Frontal cortex (tissue), 4 donors: ENCODE measurements around the gene SMARCA2. TPM values are rescaled to one million over a fixed set of nuclear protein-coding genes. Genes with fewer than 3 reads are reported as not detected.
A peak's percentile ranks its signal among the peaks of the same experiment; 100 is the strongest.
"Not testable (repeated sequence)": the region's sequence is repeated elsewhere in the genome, so short reads cannot be mapped to it uniquely, and the experiment has no call there.

ENCODE experiments used
- DNase-seq, 2 donors: peaks; one replicate each; pipeline ENCODE4 v3.0.0; 2012; ENCODE audit warnings: low spot score in 2 of 2
- FAIRE-seq: peaks from 2 replicates; lab custom pipeline; 2012; peaks lifted over from hg19 to GRCh38; lab: Jason Lieb, UNC
- total RNA-seq: library from RNA; depleted of rRNA; stranded (reverse); fragments of >200 nt; gene quantifications from one replicate; pipeline ENCODE4 v1.2.3, GENCODE V29; 2014
- donor health status: control.
- donor health status: control.
- donor health status: control.

The SMARCA2 gene
- total RNA-seq, 1 donor from 2014 or later = 227 TPM

GRCh38 chr9:2128618-2129017, 113.5 kb downstream of the SMARCA2 start:
- FAIRE-seq = no peak
- DNase-seq = no peak

- no peak for DNase-seq
- FAIRE-seq = no peak
These were observed 115.8 kb downstream of the SMARCA2 start for GRCh38 chr9:2130941-2131340.

GRCh38 chr9:2132484-2133082, 117.4 kb downstream of the SMARCA2 start:
- FAIRE-seq (no peak), DNase-seq (peak; percentile 3 to 16)

GRCh38 chr9:2134391-2134790, 119.2 kb downstream of the SMARCA2 start:
- DNase-seq (no peak), FAIRE-seq (no peak)

- DNase-seq (no peak), FAIRE-seq (no peak)
These were observed 123.5 kb downstream of the SMARCA2 start for GRCh38 chr9:2138646-2139045.

- FAIRE-seq (no peak), DNase-seq (no peak)
These were observed 125.6 kb downstream of the SMARCA2 start for GRCh38 chr9:2140600-2141223.

DNA sequence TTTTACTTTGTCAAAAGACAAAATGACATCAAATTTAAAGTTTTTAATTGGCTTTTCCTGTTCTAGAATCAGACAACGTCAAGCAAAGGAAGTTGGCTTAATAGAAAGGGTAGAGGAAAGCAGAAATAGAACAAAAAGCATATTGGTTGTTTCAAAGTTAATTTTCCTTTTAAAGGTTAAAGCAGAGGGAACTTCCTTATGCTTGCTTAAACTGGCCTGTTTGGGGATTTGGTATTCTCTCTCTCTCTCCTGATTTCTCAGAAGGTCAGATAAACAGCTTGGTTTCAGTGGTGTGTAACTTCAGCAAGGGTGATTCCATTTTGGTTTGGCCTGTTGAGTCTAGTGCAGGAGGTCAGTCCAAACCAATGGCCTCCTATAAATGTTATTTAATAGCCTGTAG, 127.1 kb downstream of the SMARCA2 start:
- no peak for DNase-seq
- no peak for FAIRE-seq

GRCh38 chr9:2144619-2145018, 129.5 kb downstream of the SMARCA2 start:
- FAIRE-seq = no peak
- DNase-seq = no peak

DNA sequence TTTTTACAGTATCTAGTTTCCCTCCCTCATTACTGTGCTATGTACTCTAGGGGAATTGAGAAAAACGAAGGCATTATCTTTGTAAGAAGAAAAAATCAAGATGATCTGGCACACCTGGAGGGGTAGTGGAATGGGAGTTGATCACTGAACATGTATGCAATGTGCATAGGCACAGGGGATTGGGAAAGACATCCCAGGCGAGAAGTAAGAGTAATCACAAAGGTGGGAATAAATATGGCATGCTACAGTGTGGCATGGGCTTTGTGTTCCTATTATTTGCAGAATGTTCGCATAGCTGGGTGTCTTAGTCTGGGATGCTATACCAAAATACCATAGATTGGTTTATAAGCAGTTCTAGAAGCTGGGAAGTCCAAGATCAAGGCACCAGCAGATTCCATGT, 130.6 kb downstream of the SMARCA2 start:
- FAIRE-seq (no peak), DNase-seq (no peak)

DNA sequence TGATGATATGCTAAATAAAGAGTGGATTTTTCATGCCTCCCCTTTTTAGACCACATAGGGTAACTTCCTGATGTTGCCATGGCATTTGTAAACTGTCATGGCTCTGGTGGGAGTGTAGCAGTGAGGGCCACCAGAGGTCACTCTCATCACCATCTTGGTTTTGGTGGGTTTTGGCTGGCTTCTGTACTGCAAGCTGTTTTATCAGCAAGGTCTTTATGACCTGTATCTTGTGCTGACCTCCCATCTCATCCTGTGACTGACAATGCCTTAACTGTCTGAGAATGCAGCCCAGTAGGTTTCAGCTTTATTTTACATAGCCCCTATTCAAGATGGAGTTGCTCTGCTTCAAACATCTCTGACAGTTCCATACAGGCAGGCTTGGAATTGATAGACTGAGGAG, 131.6 kb downstream of the SMARCA2 start:
- not testable (repeated sequence) for FAIRE-seq, DNase-seq

DNA sequence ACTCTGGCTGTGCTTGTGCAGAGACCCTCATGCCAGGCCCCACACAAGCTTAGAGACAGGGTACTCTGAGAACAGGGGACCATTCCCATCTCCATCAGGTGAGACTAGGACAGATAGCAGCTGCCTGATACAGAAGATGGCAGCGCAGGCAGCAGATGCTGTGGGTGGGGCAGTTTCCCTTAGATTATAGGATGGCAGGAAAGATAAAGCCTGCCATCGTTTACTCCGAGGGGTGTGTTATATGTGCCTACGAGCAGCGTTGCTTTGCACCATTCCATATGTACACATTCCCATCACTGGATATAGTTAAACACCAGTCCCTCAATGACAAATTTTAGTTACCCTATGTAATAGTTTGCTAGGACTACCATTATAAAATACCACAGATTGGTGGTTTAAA, 135.2 kb downstream of the SMARCA2 start:
- DNase-seq (no peak), FAIRE-seq (no peak)

GRCh38 chr9:2151171-2151570, 136.0 kb downstream of the SMARCA2 start:
- FAIRE-seq = no peak

DNA sequence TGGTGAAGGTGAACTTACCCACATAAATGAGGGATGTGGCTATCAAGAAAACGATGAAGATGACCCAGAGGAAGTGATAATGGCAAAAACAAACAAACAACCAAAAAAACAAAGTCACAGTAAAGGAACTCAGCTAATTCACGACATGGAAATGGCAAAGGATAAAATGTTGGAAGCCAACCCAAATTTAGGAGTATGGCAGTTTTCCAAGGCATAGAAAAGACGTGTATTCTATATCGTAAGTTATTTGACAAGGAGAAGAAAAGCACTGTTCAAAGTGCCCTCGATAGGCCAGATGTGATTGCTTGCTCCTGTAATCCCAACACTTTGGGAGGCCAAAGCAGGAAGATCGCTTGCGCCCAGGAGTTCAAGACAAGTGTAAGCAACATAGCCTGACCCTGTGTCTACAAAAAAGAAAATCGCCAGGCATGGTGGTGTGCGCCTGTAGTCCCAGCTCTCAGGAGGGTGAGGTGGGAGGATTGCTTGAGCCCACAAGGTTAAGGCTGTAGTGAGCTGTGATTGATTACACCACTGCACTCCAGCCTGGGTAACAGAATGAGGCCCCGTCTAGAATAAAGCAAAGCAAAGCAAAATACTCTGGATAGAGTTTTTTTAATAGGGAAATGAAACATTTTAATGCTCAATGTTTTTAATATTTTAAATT, 138.0 kb downstream of the SMARCA2 start:
- no peak for DNase-seq
- no peak for FAIRE-seq

More at GRCh38 chr9:2151171-2151570, 136.0 kb downstream of the SMARCA2 start:
- DNase-seq = no peak

DNA sequence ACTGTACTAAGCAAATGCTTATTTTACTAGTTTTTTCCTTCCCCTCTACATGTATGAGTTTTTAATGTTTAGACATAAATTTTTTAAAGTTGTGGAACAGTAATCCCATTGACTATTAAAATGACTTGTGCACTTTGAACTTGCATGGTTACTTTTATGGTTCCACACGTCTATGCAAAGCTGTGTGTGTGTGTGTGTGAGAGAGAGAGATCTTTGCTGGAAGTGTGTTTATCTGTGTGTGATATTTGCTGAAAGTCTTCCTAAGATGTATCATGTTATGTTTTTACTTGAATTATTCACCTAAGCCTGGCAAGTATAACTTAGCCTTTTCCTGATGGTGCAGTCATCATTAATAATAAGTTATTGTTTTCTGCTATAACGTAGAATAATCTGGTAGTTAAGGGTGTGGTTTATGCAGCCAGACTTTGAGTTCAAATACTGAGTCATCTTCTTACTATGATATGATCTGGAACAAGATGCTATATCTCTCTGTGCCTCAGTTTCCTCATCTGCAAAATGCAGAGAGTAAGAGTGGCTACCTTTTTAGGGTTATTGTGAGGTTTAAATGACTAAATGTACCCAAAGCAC, 138.6 kb downstream of the SMARCA2 start:
- FAIRE-seq = no peak
- no peak for DNase-seq

DNA sequence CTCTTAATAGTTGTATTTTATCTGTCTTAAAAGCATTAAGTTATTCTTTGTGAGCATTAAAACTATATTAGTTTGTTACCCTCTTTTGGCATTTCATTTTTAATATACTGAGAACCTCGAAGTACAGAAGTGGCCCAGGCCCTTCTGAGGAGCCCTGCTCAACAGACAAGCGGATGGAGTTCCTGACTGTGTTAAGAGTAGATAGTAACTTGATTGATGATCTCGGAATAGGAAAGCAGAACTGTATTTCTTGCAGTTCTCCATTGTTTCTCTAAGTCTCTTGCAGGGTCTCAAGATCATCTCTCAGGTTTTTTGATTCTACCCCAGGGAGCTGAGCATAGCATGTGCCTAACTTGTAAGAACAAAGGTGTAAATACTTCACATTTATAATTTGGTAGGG, 139.6 kb downstream of the SMARCA2 start:
- DNase-seq (no peak), FAIRE-seq (no peak)

DNA sequence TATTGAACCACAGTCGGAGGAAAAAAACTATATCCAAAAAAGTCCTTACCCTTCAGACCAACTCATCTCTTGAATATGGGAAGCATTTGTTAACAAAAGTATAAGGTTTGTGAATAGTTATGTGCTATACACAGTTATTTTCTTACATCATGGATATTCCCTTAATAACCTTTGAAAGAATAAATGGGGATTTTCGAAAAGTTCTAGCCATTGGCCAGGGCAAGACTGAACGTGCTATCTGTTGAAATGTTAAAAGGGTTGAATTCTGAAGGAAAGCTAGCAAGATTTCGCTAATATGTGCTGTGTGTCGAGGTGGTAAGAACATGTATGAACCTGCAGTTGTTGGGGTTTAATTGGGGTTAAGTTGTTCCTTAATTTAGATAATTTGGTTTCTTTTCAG, 140.8 kb downstream of the SMARCA2 start:
- FAIRE-seq (no peak), DNase-seq (no peak)

DNA sequence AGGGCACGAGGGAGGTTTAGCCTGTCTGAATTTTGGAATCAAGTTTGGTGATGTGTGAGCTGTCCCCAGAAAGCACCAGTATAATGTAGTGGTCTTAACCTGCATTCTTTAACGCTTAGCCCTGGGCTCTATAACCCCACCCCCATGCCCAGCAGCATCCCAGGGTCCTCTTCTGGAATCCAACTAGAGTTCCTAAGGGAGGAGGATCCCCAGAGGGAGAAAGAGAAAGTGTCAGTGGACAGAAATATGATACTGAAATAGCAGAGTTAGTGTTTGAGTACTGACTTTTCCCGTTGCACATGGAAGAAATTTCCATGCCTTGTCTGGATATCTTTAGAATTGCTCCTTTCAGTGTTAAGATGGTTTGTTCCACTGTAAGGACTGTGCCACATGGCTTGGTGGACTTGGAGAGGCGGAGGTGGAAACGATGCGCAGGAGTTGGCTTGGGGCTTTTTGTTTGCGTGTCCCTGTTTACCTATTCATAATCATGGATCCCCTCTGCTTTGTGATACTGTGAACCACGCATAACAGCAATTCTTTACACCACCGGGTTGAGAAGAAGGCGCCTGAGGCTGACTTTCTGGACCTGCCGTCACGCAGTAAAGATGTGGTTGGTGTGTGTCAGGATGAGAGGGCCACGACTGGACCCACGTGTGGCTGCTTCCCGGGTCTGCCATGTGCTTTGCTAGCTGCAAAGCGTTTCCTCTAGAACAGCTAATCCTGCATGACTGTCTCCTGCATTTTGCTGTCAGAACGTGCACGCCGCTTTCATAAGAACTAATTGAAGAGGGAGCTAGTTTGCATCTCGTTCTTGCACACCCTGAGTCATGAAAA, 142.3 kb downstream of the SMARCA2 start:
- FAIRE-seq (no peak), DNase-seq (no peak)

DNA sequence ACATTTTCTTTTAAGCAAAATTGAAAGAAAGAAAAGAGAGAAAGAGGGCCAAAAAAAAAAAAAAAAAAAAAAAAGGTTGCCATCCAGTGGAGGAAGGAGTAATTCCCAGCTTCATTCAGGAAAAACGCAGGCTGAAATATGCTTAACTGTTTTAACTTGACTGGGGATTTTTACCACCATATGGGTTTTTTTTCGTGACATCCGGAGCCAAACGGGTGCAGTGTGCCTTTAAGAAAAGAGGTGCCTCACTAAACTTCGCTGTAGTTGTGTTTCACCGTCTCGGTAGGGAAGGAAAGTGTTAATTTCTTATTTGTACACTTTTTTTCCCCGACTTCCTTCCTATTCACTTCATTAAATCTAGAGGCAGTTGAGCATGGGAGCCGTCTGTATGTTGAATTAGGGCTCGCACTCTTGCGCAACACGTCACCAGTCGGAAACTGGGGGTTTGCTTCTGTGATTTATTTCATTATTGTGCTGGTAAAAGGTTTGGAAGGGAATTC, 143.0 kb downstream of the SMARCA2 start:
- no peak for DNase-seq
- no peak for FAIRE-seq

- no peak for DNase-seq
- no peak for FAIRE-seq
These were observed 143.8 kb downstream of the SMARCA2 start for GRCh38 chr9:2158766-2159430.
